Endodermal cell (in vitro differentiated cells): Measurements from ENCODE around the gene MRPL49. TPM values are rescaled to one million over a fixed set of nuclear protein-coding genes. Genes with fewer than 3 reads are reported as not detected.

Source experiments
- DNase-seq: peaks from one replicate; pipeline ENCODE4 v3.0.0-alpha.2; 2017
- H3K27ac ChIP-seq: 2 replicates; pipeline ENCODE4 v1.5.1; 2013; ENCODE audit warnings: mild to moderate bottlenecking, low read depth, low read length, moderate library complexity
- H3K27me3 ChIP-seq: 2 replicates; pipeline ENCODE4 v1.6.1; 2013; ENCODE audit warnings: mild to moderate bottlenecking, low read length, moderate library complexity; ENCODE audit not compliant: insufficient read depth, control insufficient read depth, poor library complexity, severe bottlenecking
- H3K36me3 ChIP-seq: 2 replicates; pipeline ENCODE4 v1.7.0; 2013; ENCODE audit warnings: mild to moderate bottlenecking, low read length, moderate library complexity; ENCODE audit not compliant: control insufficient read depth, insufficient read depth
- H3K4me1 ChIP-seq: one replicate; pipeline ENCODE4 v1.7.0; 2013; ENCODE audit warnings: low read length; ENCODE audit not compliant: control insufficient read depth, insufficient read depth
- H3K4me3 ChIP-seq: 2 replicates; pipeline ENCODE4 v1.5.1; 2013; ENCODE audit warnings: mild to moderate bottlenecking, low read length, moderate library complexity
- H3K9ac ChIP-seq: 2 replicates; pipeline ENCODE4 v1.6.1; 2013; ENCODE audit warnings: mild to moderate bottlenecking, low read length, moderate library complexity; ENCODE audit not compliant: poor library complexity, severe bottlenecking; ENCODE audit errors: extremely low read depth
- H3K9me3 ChIP-seq: 2 replicates; pipeline ENCODE4 v1.6.1; 2013; ENCODE audit warnings: mild to moderate bottlenecking, low read length, moderate library complexity; ENCODE audit not compliant: control insufficient read depth
- H3K27ac Mint-ChIP-seq: 2 replicates; pipeline ENCODE4 v1.8.0; 2020; ENCODE audit warnings: mixed read lengths
- H3K27me3 Mint-ChIP-seq: 2 replicates; pipeline ENCODE4 v1.8.0; 2021; ENCODE audit warnings: mild to moderate bottlenecking, mixed read lengths; ENCODE audit not compliant: insufficient read depth
- H3K36me3 Mint-ChIP-seq: 2 replicates; pipeline ENCODE4 v1.8.0; 2020; ENCODE audit warnings: low read depth, mixed read lengths
- H3K4me1 Mint-ChIP-seq: 2 replicates; pipeline ENCODE4 v1.8.0; 2020; ENCODE audit warnings: mixed read lengths
- H3K4me3 Mint-ChIP-seq: 2 replicates; pipeline ENCODE4 v1.8.0; 2020; ENCODE audit warnings: mild to moderate bottlenecking, moderate library complexity, mixed read lengths
- H3K9me3 Mint-ChIP-seq: 2 replicates; pipeline ENCODE4 v1.8.0; 2020; ENCODE audit warnings: mild to moderate bottlenecking, mixed read lengths
- CTCF ChIP-seq: fragments of 200-600 bp; sonication (generic); conservative IDR thresholded peaks from 2 replicates; pipeline ENCODE4 v1.5.0; 2021; ENCODE audit warnings: antibody characterized with exemption, mild to moderate bottlenecking
- WGBS, 2 experiments: methylation state at CpG; one replicate each; pipeline versions ENCODE4 v1.1.5 to v1.1.7; 2013; ENCODE audit warnings: missing lambda C conversion rate in 2 of 2, mixed read lengths in 1 of 2; ENCODE audit not compliant: insufficient coverage in 1 of 2, insufficient read length in 1 of 2; 5-methylcytosine and 5-hydroxymethylcytosine counted together
- total RNA-seq, 2 donors: library from RNA; stranded (reverse); fragmentation: NEBNext Ultra II Directional in 1 of 2; extraction: Animal tissue kit (Norgen Biotek cat#: 25700) in 1 of 2; gene quantifications; 2 replicates in 1 of 2; 3 replicates in 1 of 2; pipeline ENCODE4 v1.2.1, GENCODE V29; 2021

MRPL49 gene
- total RNA-seq, 2 donors from 2014 or later, result 53.9 to 56.6 TPM

- Histone ChIP-seq H3K27ac (no peak overlapping the region), H3K27me3 (no peaks in the 10 kb centered on the region), H3K36me3 (peaks cover 60% of the 10 kb centered on the region), H3K9me3 (no peaks in the 10 kb centered on the region), H3K9ac (no peak overlapping the region), H3K4me3 (no peak overlapping the region), H3K4me1 (peaks cover 5% of the 10 kb centered on the region)
- H3K9me3 Mint-ChIP-seq, result no peaks in the 10 kb centered on the region
- no peaks in the 10 kb centered on the region for H3K27me3 Mint-ChIP-seq
- H3K27ac Mint-ChIP-seq, result peak overlapping the region; percentile 70
- no peak for DNase-seq
- no peak for TF ChIP-seq CTCF
- peaks cover 33% of the 10 kb centered on the region for H3K36me3 Mint-ChIP-seq
- H3K4me3 Mint-ChIP-seq, result peak overlapping the region; percentile 98
- peaks cover 9% of the 10 kb centered on the region for H3K4me1 Mint-ChIP-seq
Observed at GRCh38 chr11:65119670-65119995, 2.5 kb upstream of the MRPL49 start.

GRCh38 chr11:65120831-65121230, 1.3 kb upstream of the MRPL49 start:
- H3K27ac Mint-ChIP-seq, result peak overlapping the region; percentile 99
- Histone ChIP-seq H3K9ac (peak overlapping the region; percentile 75), H3K9me3 (no peaks in the 10 kb centered on the region), H3K27me3 (no peaks in the 10 kb centered on the region), H3K4me3 (peak overlapping the region; percentile 96), H3K4me1 (peaks cover 5% of the 10 kb centered on the region), H3K36me3 (peaks cover 60% of the 10 kb centered on the region), H3K27ac (no peak overlapping the region)
- H3K36me3 Mint-ChIP-seq, result peaks cover 32% of the 10 kb centered on the region
- H3K4me1 Mint-ChIP-seq, result peaks cover 9% of the 10 kb centered on the region
- DNase-seq, result no peak
- H3K4me3 Mint-ChIP-seq, result peak overlapping the region; percentile 98
- H3K27me3 Mint-ChIP-seq, result no peaks in the 10 kb centered on the region
- H3K9me3 Mint-ChIP-seq, result no peaks in the 10 kb centered on the region
- WGBS, 2 experiments, result 92% methylated on average over 2 of the region's 3 CpGs; no CpG with 5 or more reads in 1 of the 2 experiments
- no peak for TF ChIP-seq CTCF

GRCh38 chr11:65121447-65121864, 665 bp upstream of the MRPL49 start:
- DNase-seq, result peak; percentile 55
- H3K27ac Mint-ChIP-seq, result peak overlapping the region; percentile 99
- Histone ChIP-seq H3K27me3 (no peaks in the 10 kb centered on the region), H3K4me3 (peak overlapping the region; percentile 96), H3K36me3 (peaks cover 59% of the 10 kb centered on the region), H3K9me3 (no peaks in the 10 kb centered on the region), H3K27ac (peak overlapping the region; percentile 1), H3K4me1 (peaks cover 2% of the 10 kb centered on the region), H3K9ac (peak overlapping the region; percentile 75)
- H3K27me3 Mint-ChIP-seq, result no peaks in the 10 kb centered on the region
- WGBS, 2 experiments, result 3% methylated on average over 19 to 22 of the region's 22 CpGs
- peaks cover 9% of the 10 kb centered on the region for H3K4me1 Mint-ChIP-seq
- TF ChIP-seq CTCF, result no peak
- no peaks in the 10 kb centered on the region for H3K9me3 Mint-ChIP-seq
- peaks cover 37% of the 10 kb centered on the region for H3K36me3 Mint-ChIP-seq
- H3K4me3 Mint-ChIP-seq, result peak overlapping the region; percentile 98
